Suprapubic skin (tissue), 4 donors: ENCODE data around the gene RNF180. TPM values are rescaled to one million over a fixed set of nuclear protein-coding genes. Genes with fewer than 3 reads are reported as not detected.

Experiments
- DNase-seq, 2 donors: peaks; one replicate each; pipeline ENCODE4 v3.0.0-alpha.2; 2019; ENCODE audit warnings: low spot score in 2 of 2
- H3K27ac ChIP-seq: fragments of 200-600 bp; sonication (generic); one replicate; pipeline ENCODE4 v1.5.1; 2019
- H3K27me3 ChIP-seq: fragments of 200-600 bp; sonication (generic); one replicate; pipeline ENCODE4 v1.5.1; 2019
- H3K36me3 ChIP-seq: fragments of 200-600 bp; sonication (generic); one replicate; pipeline ENCODE4 v1.5.1; 2019
- H3K4me1 ChIP-seq: fragments of 200-600 bp; sonication (generic); one replicate; pipeline ENCODE4 v1.5.1; 2019
- H3K4me3 ChIP-seq: fragments of 200-600 bp; sonication (generic); one replicate; pipeline ENCODE4 v1.5.1; 2019; ENCODE audit warnings: mild to moderate bottlenecking
- H3K9me3 ChIP-seq: fragments of 200-600 bp; sonication (generic); one replicate; pipeline ENCODE4 v1.5.1; 2019
- CTCF ChIP-seq, 2 donors: fragments of 200-600 bp in 1 of 2; fragments of 450-650 bp in 1 of 2; sonication (generic) in 1 of 2; IDR thresholded peaks; one replicate each; pipeline ENCODE4 v1.5.1; 2016 to 2019; ENCODE audit warnings: antibody characterized with exemption in 2 of 2, mild to moderate bottlenecking in 1 of 2, moderate library complexity in 1 of 2
- EP300 ChIP-seq: sonication (generic); formaldehyde crosslinking; IDR thresholded peaks from one replicate; pipeline ENCODE4 v1.6.1; 2017; ENCODE audit warnings: antibody characterized with exemption
- POLR2A ChIP-seq, 2 donors: fragments of 450-650 bp; IDR thresholded peaks; one replicate each; pipeline ENCODE4 v1.6.1; 2017; ENCODE audit warnings: antibody characterized with exemption in 2 of 2, mild to moderate bottlenecking in 2 of 2, moderate library complexity in 2 of 2
- POLR2AphosphoS5 ChIP-seq, 3 donors: sonication (generic); formaldehyde crosslinking; IDR thresholded peaks; one replicate each; pipeline ENCODE4 v1.6.1; 2017; ENCODE audit warnings: antibody characterized with exemption in 3 of 3
- WGBS: methylation state at CpG from one replicate; pipeline ENCODE4 v1.1.5; 2018; 5-methylcytosine and 5-hydroxymethylcytosine counted together
- total RNA-seq, 4 donors: library from RNA; depleted of rRNA; stranded (reverse); fragments of >200 nt; gene quantifications; one replicate each; pipeline ENCODE4 v1.1.0, GENCODE V29; 2016

The RNF180 gene
- total RNA-seq: 10 to 100 TPM; 11.3 to 20.9 (median 17.0) TPM

GRCh38 chr5:64165500-64166200 is at the start of gene RNF180:
TSS of gene RNF180 (plus strand) at chr5:64165843. CDS start at chr5:64200808, 34,965 bp downstream.
- Histone ChIP-seq H3K4me3 (peak within 1 kb of the TSS; percentile 71), H3K27ac (peak within 1 kb of the TSS; percentile 86), H3K4me1 (peaks cover 19% of the 10 kb centered on the region), H3K27me3 (no peaks in the 10 kb centered on the region), H3K9me3 (no peaks in the 10 kb centered on the region), H3K36me3 (no peaks in the 10 kb centered on the region)
- DNase-seq: peak; percentile 67 to 79
- no peak for TF ChIP-seq CTCF (IDR thresholded peaks at IDR 0.05)
- TF ChIP-seq POLR2A (IDR thresholded peaks at IDR 0.05): no peak
- TF ChIP-seq POLR2AphosphoS5 (IDR thresholded peaks at IDR 0.05): no peak
- TF ChIP-seq EP300: no peak
- under 1% methylated on average over 23 of the region's 88 CpGs for WGBS

GRCh38 chr5:64125521-64125920 is 40.1 kb upstream of the RNF180 start:
- H3K27me3 ChIP-seq: no peaks in the 10 kb centered on the region
- H3K4me1 ChIP-seq: no peaks in the 10 kb centered on the region
- H3K36me3 ChIP-seq: no peaks in the 10 kb centered on the region
- no peak for TF ChIP-seq POLR2AphosphoS5 (IDR thresholded peaks at IDR 0.05)
- no peak for TF ChIP-seq EP300
- H3K9me3 ChIP-seq: no peaks in the 10 kb centered on the region
- DNase-seq: no peak
- WGBS: 40% methylated on average over 1 of the region's 1 CpG
- H3K4me3 ChIP-seq: no peak overlapping the region
- H3K27ac ChIP-seq: no peak overlapping the region

- H3K9me3 ChIP-seq: no peaks in the 10 kb centered on the region
- H3K4me3 ChIP-seq: no peak overlapping the region
- TF ChIP-seq CTCF (IDR thresholded peaks at IDR 0.05): no peak
- no peak for TF ChIP-seq POLR2AphosphoS5 (IDR thresholded peaks at IDR 0.05)
- no peak for TF ChIP-seq POLR2A (IDR thresholded peaks at IDR 0.05)
- no peak for TF ChIP-seq EP300
- no peak overlapping the region for H3K27ac ChIP-seq
- H3K4me1 ChIP-seq: no peaks in the 10 kb centered on the region
- no peak for DNase-seq
- H3K36me3 ChIP-seq: no peaks in the 10 kb centered on the region
- H3K27me3 ChIP-seq: no peaks in the 10 kb centered on the region
Observed at GRCh38 chr5:64126202-64126741, 39.4 kb upstream of the RNF180 start.

GRCh38 chr5:64140018-64140417 is 25.6 kb upstream of the RNF180 start:
- Histone ChIP-seq H3K36me3 (no peaks in the 10 kb centered on the region), H3K27me3 (no peaks in the 10 kb centered on the region), H3K27ac (no peak overlapping the region), H3K4me1 (peaks cover 10% of the 10 kb centered on the region), H3K9me3 (no peaks in the 10 kb centered on the region), H3K4me3 (no peak overlapping the region)
- no peak for DNase-seq
- TF ChIP-seq POLR2A (IDR thresholded peaks at IDR 0.05): no peak
- TF ChIP-seq POLR2AphosphoS5 (IDR thresholded peaks at IDR 0.05): no peak
- TF ChIP-seq CTCF (IDR thresholded peaks at IDR 0.05): no peak
- TF ChIP-seq EP300: no peak
- 88% methylated on average over 3 of the region's 3 CpGs for WGBS

GRCh38 chr5:64144425-64145215 is 21.0 kb upstream of the RNF180 start:
- no peaks in the 10 kb centered on the region for H3K9me3 ChIP-seq

More at GRCh38 chr5:64144425-64145215, 21.0 kb upstream of the RNF180 start:
- TF ChIP-seq EP300: no peak
- no peak for TF ChIP-seq CTCF (IDR thresholded peaks at IDR 0.05)
- TF ChIP-seq POLR2AphosphoS5 (IDR thresholded peaks at IDR 0.05): no peak
- TF ChIP-seq POLR2A (IDR thresholded peaks at IDR 0.05): no peak
- Histone ChIP-seq H3K36me3 (no peaks in the 10 kb centered on the region), H3K27ac (peak overlapping the region; percentile 18), H3K4me3 (no peak overlapping the region), H3K27me3 (no peaks in the 10 kb centered on the region), H3K4me1 (peaks cover 22% of the 10 kb centered on the region)
- DNase-seq: no peak
- 18% methylated on average over 1 of the region's 1 CpG for WGBS
